K562 (cell line): ENCODE results near the gene SMYD1.
"Not testable (repeated sequence)": the region's sequence is repeated elsewhere in the genome, so short reads cannot be mapped to it uniquely, and the experiment has no call there.

Source experiments
- CTCF ChIP-seq, 3 experiments: IDR thresholded peaks in 2 of 3; conservative IDR thresholded peaks in 1 of 3; 2 replicates each; pipeline ENCODE4 v1.5.1; 2011 to 2012; ENCODE audit warnings: low read length in 3 of 3, mild to moderate bottlenecking in 3 of 3, control low read depth in 2 of 3, improper control_type of control experiment in 1 of 3, inconsistent platforms in 1 of 3, low read depth in 1 of 3, mixed read lengths in 1 of 3, moderate library complexity in 1 of 3; ENCODE audit not compliant: insufficient read depth in 2 of 3
- ZBTB12 ChIP-seq: fragments of 250-450 bp; sonication (Bioruptor Pico); IDR thresholded peaks from 2 replicates; pipeline ENCODE4 v1.4.0; 2020
- ZBTB49 ChIP-seq: sonication (generic); formaldehyde crosslinking; IDR thresholded peaks from 2 replicates; pipeline ENCODE4 v1.8.0; 2022; ENCODE audit warnings: missing genetic modification reagents, mild to moderate bottlenecking, borderline replicate concordance

GRCh38 chr2:88018077-88018805 is 49.4 kb upstream of the SMYD1 start:
- TF ChIP-seq CTCF (IDR thresholded peaks at IDR 0.05 in 2 of 3, conservative IDR thresholded peaks at IDR 0.05 in 1 of 3; ENCODE audit: insufficient read depth in 2 of 3, low read depth in 1 of 3, low read length in 3 of 3); ZBTB49 (CRISPR knock-in tag); ZBTB12 (CRISPR knock-in tag): not testable (repeated sequence)
